HepG2 (cell line): Measurements from ENCODE around the gene KLHL12. TPM values are rescaled to one million over a fixed set of nuclear protein-coding genes. Genes with fewer than 3 reads are reported as not detected.

Experiments used
- ATF7 ChIP-seq, 2 experiments: fragments of 450-650 bp in 1 of 2; sonication (generic) in 1 of 2; formaldehyde crosslinking in 1 of 2; IDR thresholded peaks; 2 replicates each; pipeline versions ENCODE4 v1.4.0 to v1.6.1; 2016 to 2020; ENCODE audit warnings: antibody characterized with exemption in 1 of 2, mild to moderate bottlenecking in 1 of 2, missing genetic modification reagents in 1 of 2
- CCDC6 ChIP-seq: sonication (generic); formaldehyde crosslinking; IDR thresholded peaks from 2 replicates; pipeline ENCODE4 v1.8.1; 2022; ENCODE audit warnings: mild to moderate bottlenecking, missing genetic modification reagents, moderate library complexity
- DNMT3B ChIP-seq: conservative IDR thresholded peaks from 2 replicates; pipeline ENCODE4 v1.6.1; 2016; ENCODE audit warnings: missing biosample characterization, control low read depth
- ELF1 ChIP-seq: sonication (generic); formaldehyde crosslinking; IDR thresholded peaks from 2 replicates; pipeline ENCODE4 v1.4.0; 2020; ENCODE audit warnings: missing genetic modification reagents
- ERF ChIP-seq: IDR thresholded peaks from 2 replicates; pipeline ENCODE4 v1.6.1; 2018; ENCODE audit warnings: missing biosample characterization, missing genetic modification reagents
- NFIB ChIP-seq: sonication (generic); formaldehyde crosslinking; IDR thresholded peaks from 2 replicates; pipeline ENCODE4 v1.9.0; 2021; ENCODE audit warnings: missing genetic modification reagents, mild to moderate bottlenecking, borderline replicate concordance
- NFYB ChIP-seq: sonication (generic); formaldehyde crosslinking; IDR thresholded peaks from 2 replicates; pipeline ENCODE4 v1.4.0; 2020; ENCODE audit warnings: missing genetic modification reagents
- PCBP1 ChIP-seq: fragments of 200-400 bp; formaldehyde crosslinking; IDR thresholded peaks from 2 replicates; pipeline ENCODE4 v1.6.1; 2017; ENCODE audit warnings: mild to moderate bottlenecking, low read depth, low read length, borderline replicate concordance
- TSC22D2 ChIP-seq: sonication (generic); formaldehyde crosslinking; IDR thresholded peaks from 2 replicates; pipeline ENCODE4 v1.5.1; 2020; ENCODE audit warnings: missing genetic modification reagents, mild to moderate bottlenecking, borderline replicate concordance
- ZFP37 ChIP-seq: sonication (generic); formaldehyde crosslinking; IDR thresholded peaks from 2 replicates; pipeline ENCODE4 v1.4.0; 2020; ENCODE audit warnings: missing genetic modification reagents, borderline replicate concordance
- ZNF512B ChIP-seq: sonication (generic); formaldehyde crosslinking; IDR thresholded peaks from 2 replicates; pipeline ENCODE4 v1.5.1; 2020; ENCODE audit warnings: missing genetic modification reagents, mild to moderate bottlenecking, borderline replicate concordance
- ZNF607 ChIP-seq: sonication (generic); formaldehyde crosslinking; IDR thresholded peaks from 2 replicates; pipeline ENCODE4 v1.5.1; 2020; ENCODE audit warnings: missing genetic modification reagents, mild to moderate bottlenecking, borderline replicate concordance
- ZNF749 ChIP-seq: sonication (generic); formaldehyde crosslinking; IDR thresholded peaks from 2 replicates; pipeline ENCODE4 v1.8.0; 2022; ENCODE audit warnings: mild to moderate bottlenecking, missing genetic modification reagents, moderate library complexity, borderline replicate concordance
- ZNF770 ChIP-seq: sonication (generic); formaldehyde crosslinking; IDR thresholded peaks from 2 replicates; pipeline ENCODE4 v1.5.0; 2020; ENCODE audit warnings: mild to moderate bottlenecking, missing genetic modification reagents
- polyA plus RNA-seq, 8 experiments: library from polyadenylated mRNA; depleted of rRNA in 3 of 8; stranded (reverse) in 7 of 8; unstranded in 1 of 8; fragments of >200 nt; fragmentation: Illumina TruSeq in 4 of 8; extraction: Trizol in 4 of 8; gene quantifications; 2 replicates each; pipeline versions ENCODE4 v1.2.1 to v1.2.3, GENCODE V29; 2011 to 2016; ENCODE audit warnings: low read depth in 4 of 8, missing spikeins in 1 of 8, mixed read lengths in 1 of 8; ENCODE audit not compliant: insufficient read depth in 1 of 8
- total RNA-seq, 5 experiments: library from RNA; depleted of rRNA; stranded (reverse); fragments of >200 nt; fragmentation: Illumina TruSeq; extraction: Trizol; gene quantifications; 2 replicates each; pipeline ENCODE4 v1.2.3, GENCODE V29; 2016; ENCODE audit warnings: low read depth in 1 of 5
- TF ChIP-seq, protein P1 (sequence below), 2 experiments: sonication (generic) in 1 of 2; formaldehyde crosslinking in 1 of 2; IDR thresholded peaks; 2 replicates each; pipeline versions ENCODE4 v1.4.0 to v1.6.1; 2016 to 2020; ENCODE audit warnings: borderline replicate concordance in 1 of 2, low read depth in 1 of 2, mild to moderate bottlenecking in 1 of 2, missing genetic modification reagents in 1 of 2
- TF ChIP-seq, protein P2 (sequence below): sonication (generic); formaldehyde crosslinking; IDR thresholded peaks from 2 replicates; pipeline ENCODE4 v1.8.1; 2023; ENCODE audit warnings: mild to moderate bottlenecking, moderate library complexity, missing genetic modification reagents

Gene KLHL12
- total and polyA plus RNA-seq, 2 of the 13 experiments (the other 11 are each of a cell fraction or from before 2014, with no cell fraction given) = 19.2 to 25.2 TPM

GRCh38 chr1:202888531-202889360 lies 38.3 kb downstream of the KLHL12 start, which contains the start of gene RABIF (continued):
- TF ChIP-seq, protein P1, sequence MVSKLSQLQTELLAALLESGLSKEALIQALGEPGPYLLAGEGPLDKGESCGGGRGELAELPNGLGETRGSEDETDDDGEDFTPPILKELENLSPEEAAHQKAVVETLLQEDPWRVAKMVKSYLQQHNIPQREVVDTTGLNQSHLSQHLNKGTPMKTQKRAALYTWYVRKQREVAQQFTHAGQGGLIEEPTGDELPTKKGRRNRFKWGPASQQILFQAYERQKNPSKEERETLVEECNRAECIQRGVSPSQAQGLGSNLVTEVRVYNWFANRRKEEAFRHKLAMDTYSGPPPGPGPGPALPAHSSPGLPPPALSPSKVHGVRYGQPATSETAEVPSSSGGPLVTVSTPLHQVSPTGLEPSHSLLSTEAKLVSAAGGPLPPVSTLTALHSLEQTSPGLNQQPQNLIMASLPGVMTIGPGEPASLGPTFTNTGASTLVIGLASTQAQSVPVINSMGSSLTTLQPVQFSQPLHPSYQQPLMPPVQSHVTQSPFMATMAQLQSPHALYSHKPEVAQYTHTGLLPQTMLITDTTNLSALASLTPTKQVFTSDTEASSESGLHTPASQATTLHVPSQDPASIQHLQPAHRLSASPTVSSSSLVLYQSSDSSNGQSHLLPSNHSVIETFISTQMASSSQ (IDR thresholded peaks at IDR 0.05; ENCODE audit: low read depth) = no peak
- TF ChIP-seq, protein P1 (CRISPR knock-in tag; IDR thresholded peaks at IDR 0.05; ENCODE audit: borderline replicate concordance) = peak; percentile 39; the same call in 1 of the 2 replicates
- TF ChIP-seq NFIB (no peak), ZNF607 (CRISPR knock-in tag) (peak; percentile 75; the same call in 1 of the 2 replicates), ATF7 (IDR thresholded peaks at IDR 0.05) (no peak), ATF7 (CRISPR knock-in tag; IDR thresholded peaks at IDR 0.05) (no peak), ERF (CRISPR knock-in tag) (no peak), NFYB (CRISPR knock-in tag) (peak; percentile 23; the same call in 1 of the 2 replicates), ZNF749 (CRISPR knock-in tag) (0 out of 2 replicates have a peak, but pooled peaks have one; percentile 42), ZNF512B (CRISPR knock-in tag) (no peak), ZNF770 (CRISPR knock-in tag) (peak; percentile 65), ZFP37 (CRISPR knock-in tag) (no peak; the same call in 1 of the 2 replicates), ELF1 (peak; percentile 88), DNMT3B (0 out of 2 replicates have a peak, but pooled peaks have one; percentile 38), PCBP1 (no peak), CCDC6 (CRISPR knock-in tag) (no peak), TSC22D2 (no peak; the same call in 1 of the 2 replicates)
- TF ChIP-seq, protein P2, sequence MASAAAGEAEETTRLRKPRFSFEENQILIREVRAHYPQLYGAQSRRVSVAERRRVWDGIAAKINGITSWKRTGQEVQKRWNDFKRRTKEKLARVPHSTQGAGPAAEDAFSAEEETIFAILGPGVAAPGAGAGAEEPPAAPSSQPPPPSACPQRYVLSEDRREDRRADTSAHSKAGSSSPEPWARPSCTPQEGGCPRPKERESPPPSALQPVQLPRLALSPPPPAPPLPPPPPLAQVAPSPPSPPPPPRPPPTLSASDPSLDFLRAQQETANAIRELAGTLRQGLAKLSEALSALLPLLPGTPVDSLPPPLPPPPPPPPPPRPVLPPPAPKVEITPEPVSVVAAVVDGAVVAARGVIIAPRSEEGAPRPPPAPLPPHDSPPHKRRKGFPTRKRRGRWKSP (CRISPR knock-in tag) = peak; percentile 91
